Ovary (tissue), 3 donors: ENCODE data around the gene AGXT2.

Experiments
- EP300 ChIP-seq: sonication (generic); formaldehyde crosslinking; IDR thresholded peaks from one replicate; pipeline ENCODE4 v1.6.1; 2017; ENCODE audit warnings: antibody characterized with exemption
- TF ChIP-seq, protein P1 (sequence below), 3 donors: fragments of 450-650 bp in 2 of 3; fragments of 200-600 bp in 1 of 3; IDR thresholded peaks; one replicate each; pipeline versions ENCODE4 v1.5.1 to v1.8.0; 2016 to 2022; ENCODE audit warnings: antibody characterized with exemption in 3 of 3, mild to moderate bottlenecking in 1 of 3
- donor health status: DM: no; HTN: no; CAD: no.

DNA sequence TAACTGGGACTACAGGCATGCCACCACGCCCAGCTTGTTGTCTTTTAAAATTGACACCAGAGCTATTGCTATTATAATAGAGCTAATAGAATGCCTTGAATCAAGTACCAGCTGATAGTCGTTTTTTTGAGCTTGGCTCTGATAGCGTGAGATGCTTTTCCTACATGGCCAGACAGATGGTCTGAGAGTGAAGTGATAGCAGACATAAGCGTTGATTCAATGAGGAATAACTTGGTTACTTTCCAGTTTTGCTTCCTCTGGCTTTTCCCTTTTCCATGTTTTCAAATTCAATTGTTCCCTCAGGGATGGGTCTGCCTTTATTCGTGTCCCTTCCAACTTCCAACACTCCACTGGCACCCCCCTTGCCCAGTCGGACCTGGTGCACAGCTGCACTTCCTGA is 15.4 kb downstream of the AGXT2 start:
- TF ChIP-seq EP300 = no peak
- TF ChIP-seq, protein P1, sequence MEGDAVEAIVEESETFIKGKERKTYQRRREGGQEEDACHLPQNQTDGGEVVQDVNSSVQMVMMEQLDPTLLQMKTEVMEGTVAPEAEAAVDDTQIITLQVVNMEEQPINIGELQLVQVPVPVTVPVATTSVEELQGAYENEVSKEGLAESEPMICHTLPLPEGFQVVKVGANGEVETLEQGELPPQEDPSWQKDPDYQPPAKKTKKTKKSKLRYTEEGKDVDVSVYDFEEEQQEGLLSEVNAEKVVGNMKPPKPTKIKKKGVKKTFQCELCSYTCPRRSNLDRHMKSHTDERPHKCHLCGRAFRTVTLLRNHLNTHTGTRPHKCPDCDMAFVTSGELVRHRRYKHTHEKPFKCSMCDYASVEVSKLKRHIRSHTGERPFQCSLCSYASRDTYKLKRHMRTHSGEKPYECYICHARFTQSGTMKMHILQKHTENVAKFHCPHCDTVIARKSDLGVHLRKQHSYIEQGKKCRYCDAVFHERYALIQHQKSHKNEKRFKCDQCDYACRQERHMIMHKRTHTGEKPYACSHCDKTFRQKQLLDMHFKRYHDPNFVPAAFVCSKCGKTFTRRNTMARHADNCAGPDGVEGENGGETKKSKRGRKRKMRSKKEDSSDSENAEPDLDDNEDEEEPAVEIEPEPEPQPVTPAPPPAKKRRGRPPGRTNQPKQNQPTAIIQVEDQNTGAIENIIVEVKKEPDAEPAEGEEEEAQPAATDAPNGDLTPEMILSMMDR (IDR thresholded peaks at IDR 0.05) = no peak
